Osteocyte (in vitro differentiated cells): ENCODE measurements around the gene DMTF1. TPM values are rescaled to one million over a fixed set of nuclear protein-coding genes. Genes with fewer than 3 reads are reported as not detected.
"Not testable (repeated sequence)": the region's sequence is repeated elsewhere in the genome, so short reads cannot be mapped to it uniquely, and the experiment has no call there.

ENCODE experiments used
- DNase-seq: peaks from one replicate; pipeline ENCODE4 v3.0.0; 2021; ENCODE audit warnings: mixed read lengths; ENCODE audit not compliant: unreplicated experiment; ENCODE audit errors: extremely low spot score
- H3K27ac Mint-ChIP-seq: one replicate; pipeline ENCODE4 v1.8.0; 2021; ENCODE audit warnings: mild to moderate bottlenecking, mixed read lengths; ENCODE audit not compliant: unreplicated experiment
- H3K27me3 Mint-ChIP-seq: one replicate; pipeline ENCODE4 v1.8.0; 2021; ENCODE audit warnings: mixed read lengths; ENCODE audit not compliant: unreplicated experiment
- H3K36me3 Mint-ChIP-seq: one replicate; pipeline ENCODE4 v1.8.0; 2021; ENCODE audit warnings: mixed read lengths; ENCODE audit not compliant: unreplicated experiment
- H3K4me1 Mint-ChIP-seq: one replicate; pipeline ENCODE4 v1.8.0; 2021; ENCODE audit warnings: mixed read lengths; ENCODE audit not compliant: unreplicated experiment
- H3K4me3 Mint-ChIP-seq: one replicate; pipeline ENCODE4 v1.8.0; 2021; ENCODE audit warnings: mild to moderate bottlenecking, moderate library complexity, mixed read lengths; ENCODE audit not compliant: unreplicated experiment
- H3K9me3 Mint-ChIP-seq: one replicate; pipeline ENCODE4 v1.8.0; 2021; ENCODE audit warnings: mixed read lengths; ENCODE audit not compliant: unreplicated experiment
- CTCF ChIP-seq: fragments of 200-600 bp; sonication (generic); IDR thresholded peaks from 2 replicates; pipeline ENCODE4 v1.5.0; 2021; ENCODE audit warnings: antibody characterized with exemption, mild to moderate bottlenecking, moderate library complexity
- total RNA-seq: library from RNA; stranded (reverse); gene quantifications from 2 replicates; pipeline ENCODE4 v1.2.1, GENCODE V29; 2021

The DMTF1 gene
- total RNA-seq, 1 donor from 2014 or later: 82.9 TPM

GRCh38 chr7:87202208-87202607 is 50.0 kb downstream of the DMTF1 start:
- no peak for TF ChIP-seq CTCF
- no peak overlapping the region for H3K27ac Mint-ChIP-seq
- peaks cover 18% of the 10 kb centered on the region for H3K9me3 Mint-ChIP-seq
- no peak for DNase-seq
- no peaks in the 10 kb centered on the region for H3K4me1 Mint-ChIP-seq
- no peaks in the 10 kb centered on the region for H3K27me3 Mint-ChIP-seq
- no peak overlapping the region for H3K4me3 Mint-ChIP-seq
- peaks cover 52% of the 10 kb centered on the region for H3K36me3 Mint-ChIP-seq

- Mint-ChIP-seq H3K27me3 (no peaks in the 10 kb centered on the region), H3K36me3 (peaks cover 50% of the 10 kb centered on the region), H3K9me3 (peaks cover 18% of the 10 kb centered on the region), H3K27ac (no peak overlapping the region), H3K4me3 (no peak overlapping the region), H3K4me1 (no peaks in the 10 kb centered on the region)
- DNase-seq: no peak
- TF ChIP-seq CTCF: no peak
Observed at GRCh38 chr7:87202705-87203104, 50.5 kb downstream of the DMTF1 start.

- DNase-seq, H3K4me3 Mint-ChIP-seq, H3K27ac Mint-ChIP-seq, H3K27me3 Mint-ChIP-seq, H3K4me1 Mint-ChIP-seq: not testable (repeated sequence)
- Mint-ChIP-seq H3K9me3 (peaks cover 18% of the 10 kb centered on the region), H3K36me3 (peaks cover 43% of the 10 kb centered on the region)
Observed at GRCh38 chr7:87203929-87204328, 51.7 kb downstream of the DMTF1 start.

GRCh38 chr7:87204933-87205332 is 52.7 kb downstream of the DMTF1 start:
- H3K9me3 Mint-ChIP-seq: peaks cover 18% of the 10 kb centered on the region
- no peak for TF ChIP-seq CTCF
- no peaks in the 10 kb centered on the region for H3K4me1 Mint-ChIP-seq
- no peak for DNase-seq
- H3K4me3 Mint-ChIP-seq: no peak overlapping the region
- no peak overlapping the region for H3K27ac Mint-ChIP-seq
- H3K27me3 Mint-ChIP-seq: no peaks in the 10 kb centered on the region
- H3K36me3 Mint-ChIP-seq: peaks cover 34% of the 10 kb centered on the region

- not testable (repeated sequence) for H3K27ac Mint-ChIP-seq, H3K27me3 Mint-ChIP-seq, H3K4me3 Mint-ChIP-seq, H3K4me1 Mint-ChIP-seq, DNase-seq
- H3K36me3 Mint-ChIP-seq: peaks cover 29% of the 10 kb centered on the region
- peaks cover 18% of the 10 kb centered on the region for H3K9me3 Mint-ChIP-seq
Observed at GRCh38 chr7:87205701-87206100, 53.4 kb downstream of the DMTF1 start.

GRCh38 chr7:87206361-87206760 is 54.1 kb downstream of the DMTF1 start:
- no peak for TF ChIP-seq CTCF
- no peak for DNase-seq
- H3K36me3 Mint-ChIP-seq: peaks cover 29% of the 10 kb centered on the region
- H3K4me3 Mint-ChIP-seq: no peak overlapping the region
- H3K27ac Mint-ChIP-seq: no peak overlapping the region
- H3K9me3 Mint-ChIP-seq: peaks cover 18% of the 10 kb centered on the region
- H3K4me1 Mint-ChIP-seq: no peaks in the 10 kb centered on the region
- H3K27me3 Mint-ChIP-seq: no peaks in the 10 kb centered on the region
